GM12864 (cell line): ENCODE data around the gene CCDC149.

Source experiments
- DNase-seq: peaks from one replicate; pipeline ENCODE4 v3.0.0-alpha.2; 2011; ENCODE audit warnings: low read depth
- H3K4me3 ChIP-seq: 2 replicates; pipeline ENCODE4 v1.5.1; 2011; ENCODE audit warnings: mild to moderate bottlenecking, low read depth, low read length, control low read depth
- CTCF ChIP-seq: IDR thresholded peaks from 2 replicates; pipeline ENCODE4 v1.5.1; 2011; ENCODE audit warnings: low read depth, mild to moderate bottlenecking, moderate library complexity, low read length, control low read depth, inconsistent platforms; ENCODE audit errors: missing control alignments

Gene CCDC149

GRCh38 chr4:24824720-24825119 lies 88.1 kb downstream of the CCDC149 start:
- TF ChIP-seq CTCF = no peak
- no peak for DNase-seq
- no peak overlapping the region for H3K4me3 ChIP-seq

DNA sequence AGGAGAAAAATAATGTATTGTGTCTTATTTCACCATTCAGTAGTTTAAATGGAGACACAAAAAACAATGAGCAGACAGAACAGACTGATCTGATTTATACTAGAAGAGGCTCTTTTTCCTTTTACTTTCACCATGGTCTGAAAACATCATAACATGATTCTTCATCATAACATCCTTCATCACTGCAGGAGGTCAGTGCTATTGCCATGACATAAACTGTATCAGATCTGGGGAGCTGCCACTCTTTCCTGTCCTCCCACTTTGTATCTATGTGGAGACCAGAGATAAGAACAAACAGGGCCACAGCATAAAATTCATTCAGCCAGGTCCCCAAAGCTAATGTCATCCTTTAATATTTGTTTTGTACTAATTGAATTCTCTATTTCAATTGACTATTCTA lies 92.3 kb downstream of the CCDC149 start:
- no peak for DNase-seq
- TF ChIP-seq CTCF = no peak

DNA sequence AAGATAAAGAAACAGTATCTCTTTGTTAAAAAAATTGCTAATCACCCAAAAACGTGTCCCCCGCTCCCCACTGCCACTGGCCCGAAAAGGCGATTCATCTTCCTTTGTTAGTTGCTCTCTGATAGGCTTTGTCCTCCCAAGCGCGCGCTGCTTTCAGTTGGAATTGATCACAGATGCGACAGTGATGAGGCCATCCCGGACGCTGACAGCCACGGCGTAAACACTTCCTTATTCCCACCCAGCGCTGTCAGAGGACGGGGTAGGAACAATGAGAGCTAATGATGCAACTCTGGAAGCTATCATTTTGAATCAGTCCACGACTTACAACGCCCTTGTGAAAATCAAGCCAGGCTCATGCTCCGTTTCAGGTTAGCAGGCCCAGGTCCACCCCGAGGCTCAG lies 96.0 kb downstream of the CCDC149 start:
- TF ChIP-seq CTCF = no peak
- H3K4me3 ChIP-seq = no peak overlapping the region
- DNase-seq = no peak

More for the DNA sequence above, 92.3 kb downstream of the CCDC149 start:
- H3K4me3 ChIP-seq = no peak overlapping the region

DNA sequence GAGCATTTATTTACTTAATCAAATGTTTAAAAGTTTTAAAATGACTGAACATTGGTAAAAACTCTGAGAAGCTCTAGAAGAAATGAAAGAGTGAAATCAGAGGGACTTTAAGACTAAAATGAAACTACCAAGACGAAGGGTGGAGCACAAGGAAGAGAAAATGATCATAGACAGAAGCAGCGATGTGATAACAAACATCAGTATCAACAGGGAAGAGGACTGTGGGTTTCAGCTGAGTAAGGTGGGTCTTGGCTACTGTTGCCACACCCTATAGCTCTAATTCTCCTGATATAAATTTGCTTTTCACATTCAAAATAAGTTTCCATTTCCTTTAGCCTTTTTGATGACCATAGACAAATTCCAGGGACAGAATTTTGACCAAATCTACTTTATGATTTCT lies 99.1 kb downstream of the CCDC149 start:
- no peak overlapping the region for H3K4me3 ChIP-seq
- TF ChIP-seq CTCF = no peak
- DNase-seq = no peak

- DNase-seq = no peak
- TF ChIP-seq CTCF = no peak
- H3K4me3 ChIP-seq = no peak overlapping the region
Measured at GRCh38 chr4:24810871-24811631, 101.8 kb downstream of the CCDC149 start.

DNA sequence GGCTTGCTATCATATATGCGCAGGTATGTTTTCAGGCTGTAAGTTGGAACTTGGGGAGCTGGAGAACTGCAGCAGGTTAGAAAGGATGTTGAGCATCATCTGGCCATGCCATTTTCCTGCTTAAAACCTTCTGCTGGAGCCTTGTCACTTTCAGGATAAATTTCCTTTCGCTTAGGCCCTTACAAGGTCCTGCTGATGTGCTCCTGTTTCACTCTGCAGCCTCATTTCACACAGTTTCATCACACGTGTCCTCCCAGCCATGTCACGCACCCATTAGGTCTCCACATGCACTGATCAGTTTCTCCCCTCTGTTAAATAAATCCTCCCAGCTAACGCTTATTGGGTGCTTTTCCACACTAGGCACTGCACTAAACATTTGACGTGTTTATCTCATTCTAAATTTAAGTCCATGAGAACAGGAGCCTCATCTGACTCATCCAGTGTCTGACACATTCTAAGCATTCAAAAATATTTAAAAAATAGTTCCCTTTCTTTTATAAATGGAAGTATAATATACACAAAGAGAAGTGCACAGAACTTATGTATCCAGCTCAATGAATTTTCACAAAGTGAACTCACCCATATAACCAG lies 102.9 kb downstream of the CCDC149 start:
- TF ChIP-seq CTCF = no peak
- no peak overlapping the region for H3K4me3 ChIP-seq
- no peak for DNase-seq

DNA sequence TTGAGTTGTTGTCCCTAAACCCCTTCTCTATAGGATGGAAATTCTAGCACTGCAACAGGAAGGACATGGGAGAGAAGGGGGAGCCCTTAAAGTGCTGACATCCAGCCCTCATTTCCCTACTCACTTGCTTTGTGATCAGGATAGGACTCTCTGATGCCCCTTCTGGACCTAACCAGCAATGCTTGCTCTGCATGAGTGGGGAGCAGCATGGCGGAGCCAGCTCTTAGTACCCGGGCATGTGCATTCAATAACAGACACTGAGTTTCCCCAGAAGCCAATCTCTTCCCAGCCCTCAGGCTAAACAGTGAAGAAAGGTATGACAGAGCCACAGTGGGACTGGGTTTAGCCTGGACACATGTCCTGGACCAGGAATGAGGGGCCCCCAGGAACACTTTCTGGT lies 103.5 kb downstream of the CCDC149 start:
- DNase-seq = no peak
- peak; percentile 28 for TF ChIP-seq CTCF
- no peak overlapping the region for H3K4me3 ChIP-seq
